OCI-LY3 (cell line): ENCODE results near the gene NUBP2.
A peak's percentile ranks its signal among the peaks of the same experiment; 100 is the strongest.

Source experiments
- H2AFZ ChIP-seq: fragments of 200-600, 300-600 bp; shearing (Covaris generic); 2 replicates; pipeline ENCODE4 v1.6.0; 2014; ENCODE audit warnings: antibody characterized with exemption, low read depth, low read length
- H3K27ac ChIP-seq: fragments of 200-600, 300-600 bp; sonication (generic); 2 replicates; pipeline ENCODE4 v1.5.1; 2014; ENCODE audit warnings: mild to moderate bottlenecking, low read length, moderate library complexity, mixed read lengths
- H3K27me3 ChIP-seq: fragments of 200-600, 300-600 bp; sonication (generic); 2 replicates; pipeline ENCODE4 v1.6.1; 2014; ENCODE audit warnings: low read depth, low read length, mixed read lengths
- H3K36me3 ChIP-seq: fragments of 200-600, 300-600 bp; sonication (generic); replicated peaks from 2 replicates; pipeline ENCODE3; 2014; ENCODE audit warnings: low read depth, low read length, mixed read lengths
- H3K4me1 ChIP-seq: fragments of 300-600, 200-600 bp; sonication (generic); 2 replicates; pipeline ENCODE4 v1.6.1; 2014; ENCODE audit warnings: low read length, mixed read lengths
- H3K4me2 ChIP-seq: fragments of 200-600, 300-600 bp; sonication (generic); 2 replicates; pipeline ENCODE4 v1.6.1; 2014; ENCODE audit warnings: low read length, mixed read lengths
- H3K4me3 ChIP-seq: fragments of 300-600, 200-600 bp; sonication (generic); 2 replicates; pipeline ENCODE4 v1.5.1; 2014; ENCODE audit warnings: antibody characterized with exemption, mild to moderate bottlenecking, low read length, moderate library complexity
- H3K79me2 ChIP-seq: fragments of 300-600, 200-600 bp; shearing (Covaris generic); 2 replicates; pipeline ENCODE4 v1.6.1; 2014; ENCODE audit warnings: mild to moderate bottlenecking, low read length, mixed read lengths
- H3K9ac ChIP-seq: fragments of 300-600, 200-600 bp; shearing (Covaris generic); 2 replicates; pipeline ENCODE4 v1.6.0; 2014; ENCODE audit warnings: mild to moderate bottlenecking, low read length, moderate library complexity
- H3K9me3 ChIP-seq: fragments of 200-600, 300-600 bp; shearing (Covaris generic); 2 replicates; pipeline ENCODE4 v1.6.1; 2014; ENCODE audit warnings: low read length, mixed read lengths; ENCODE audit not compliant: insufficient read depth
- H4K20me1 ChIP-seq: fragments of 200-600, 300-600 bp; sonication (generic); 2 replicates; pipeline ENCODE4 v1.6.1; 2016; ENCODE audit warnings: low read length, mixed read lengths; ENCODE audit not compliant: insufficient read depth
- EZH2phosphoT487 ChIP-seq: fragments of 200-600 bp; shearing (Covaris generic); IDR thresholded peaks from 2 replicates; pipeline ENCODE4 v1.6.1; 2018; ENCODE audit warnings: antibody characterized with exemption, mixed run types, low read depth
- TF ChIP-seq, protein P1 (sequence below): fragments of 200-600, 300-600 bp; sonication (generic); IDR thresholded peaks from 2 replicates; pipeline ENCODE4 v1.5.1; 2014; ENCODE audit warnings: antibody characterized with exemption, low read length, low read depth

The NUBP2 gene

GRCh38 chr16:1763521-1764511, 18.9 kb upstream of the NUBP2 start:
- Histone ChIP-seq H3K36me3 (peaks cover 2% of the 10 kb centered on the region), H2AFZ (no peak overlapping the region), H3K27me3 (no peaks in the 10 kb centered on the region), H4K20me1 (no peaks in the 10 kb centered on the region), H3K27ac (no peak overlapping the region), H3K9ac (no peak overlapping the region), H3K4me1 (no peaks in the 10 kb centered on the region), H3K9me3 (no peaks in the 10 kb centered on the region), H3K4me2 (no peak overlapping the region), H3K4me3 (no peak overlapping the region), H3K79me2 (no peaks in the 10 kb centered on the region)
- no peak for TF ChIP-seq EZH2phosphoT487
- TF ChIP-seq, protein P1, sequence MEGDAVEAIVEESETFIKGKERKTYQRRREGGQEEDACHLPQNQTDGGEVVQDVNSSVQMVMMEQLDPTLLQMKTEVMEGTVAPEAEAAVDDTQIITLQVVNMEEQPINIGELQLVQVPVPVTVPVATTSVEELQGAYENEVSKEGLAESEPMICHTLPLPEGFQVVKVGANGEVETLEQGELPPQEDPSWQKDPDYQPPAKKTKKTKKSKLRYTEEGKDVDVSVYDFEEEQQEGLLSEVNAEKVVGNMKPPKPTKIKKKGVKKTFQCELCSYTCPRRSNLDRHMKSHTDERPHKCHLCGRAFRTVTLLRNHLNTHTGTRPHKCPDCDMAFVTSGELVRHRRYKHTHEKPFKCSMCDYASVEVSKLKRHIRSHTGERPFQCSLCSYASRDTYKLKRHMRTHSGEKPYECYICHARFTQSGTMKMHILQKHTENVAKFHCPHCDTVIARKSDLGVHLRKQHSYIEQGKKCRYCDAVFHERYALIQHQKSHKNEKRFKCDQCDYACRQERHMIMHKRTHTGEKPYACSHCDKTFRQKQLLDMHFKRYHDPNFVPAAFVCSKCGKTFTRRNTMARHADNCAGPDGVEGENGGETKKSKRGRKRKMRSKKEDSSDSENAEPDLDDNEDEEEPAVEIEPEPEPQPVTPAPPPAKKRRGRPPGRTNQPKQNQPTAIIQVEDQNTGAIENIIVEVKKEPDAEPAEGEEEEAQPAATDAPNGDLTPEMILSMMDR = peak; percentile 18

GRCh38 chr16:1764971-1765370, 17.8 kb upstream of the NUBP2 start:
- no peak overlapping the region for H2AFZ ChIP-seq
- H3K27me3 ChIP-seq = no peaks in the 10 kb centered on the region
- no peak overlapping the region for H3K27ac ChIP-seq
- H3K4me3 ChIP-seq = no peak overlapping the region
- peaks cover 3% of the 10 kb centered on the region for H3K36me3 ChIP-seq
- H3K9ac ChIP-seq = no peak overlapping the region
- no peaks in the 10 kb centered on the region for H3K4me1 ChIP-seq
- TF ChIP-seq, protein P1 = no peak
- TF ChIP-seq EZH2phosphoT487 = no peak
- H3K79me2 ChIP-seq = no peaks in the 10 kb centered on the region
- no peak overlapping the region for H3K4me2 ChIP-seq
- H4K20me1 ChIP-seq = no peaks in the 10 kb centered on the region
- no peaks in the 10 kb centered on the region for H3K9me3 ChIP-seq

DNA sequence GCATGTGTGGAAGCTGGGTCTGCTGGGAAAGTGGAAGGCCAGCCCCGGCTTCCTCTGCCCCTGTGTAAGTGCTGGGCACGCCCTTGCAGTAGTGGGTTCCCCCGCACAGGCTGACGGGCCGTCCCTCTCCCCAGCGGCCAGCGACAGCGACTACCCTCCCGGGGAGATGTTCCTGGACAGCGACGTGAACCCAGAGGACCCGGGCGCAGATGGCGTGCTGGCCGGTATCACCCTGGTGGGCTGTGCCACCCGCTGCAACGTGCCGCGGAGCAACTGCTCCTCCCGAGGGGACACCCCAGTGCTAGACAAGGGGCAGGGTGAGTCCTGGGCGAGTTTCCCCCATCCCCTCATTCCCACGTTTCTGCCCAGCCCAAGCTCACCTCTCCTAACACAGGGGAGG, 16.9 kb upstream of the NUBP2 start:
- Histone ChIP-seq H3K27me3 (no peaks in the 10 kb centered on the region), H3K79me2 (no peaks in the 10 kb centered on the region; the same call in 1 of the 2 replicates), H3K4me3 (no peak overlapping the region), H3K36me3 (peaks cover 6% of the 10 kb centered on the region), H3K9me3 (no peaks in the 10 kb centered on the region), H3K4me2 (no peak overlapping the region), H3K9ac (no peak overlapping the region), H2AFZ (no peak overlapping the region), H3K27ac (no peak overlapping the region), H4K20me1 (no peaks in the 10 kb centered on the region), H3K4me1 (peaks cover 3% of the 10 kb centered on the region; the same call in 1 of the 2 replicates)
- TF ChIP-seq, protein P1 = no peak
- no peak for TF ChIP-seq EZH2phosphoT487

- H3K27me3 ChIP-seq = no peaks in the 10 kb centered on the region
- H3K36me3 ChIP-seq = peaks cover 6% of the 10 kb centered on the region
- H3K9me3 ChIP-seq = no peaks in the 10 kb centered on the region
- peaks cover 3% of the 10 kb centered on the region; the same call in 1 of the 2 replicates for H3K4me1 ChIP-seq
- H3K79me2 ChIP-seq = no peaks in the 10 kb centered on the region; the same call in 1 of the 2 replicates
- H3K9ac ChIP-seq = no peak overlapping the region
- H4K20me1 ChIP-seq = no peaks in the 10 kb centered on the region
- TF ChIP-seq, protein P1 = no peak
- TF ChIP-seq EZH2phosphoT487 = no peak
- no peak overlapping the region for H3K27ac ChIP-seq
- no peak overlapping the region for H3K4me3 ChIP-seq
- no peak overlapping the region for H3K4me2 ChIP-seq
- H2AFZ ChIP-seq = no peak overlapping the region
Observed at GRCh38 chr16:1766231-1766630, 16.5 kb upstream of the NUBP2 start.
